GM19023 (cell line): ENCODE data around the gene CXXC1.
A peak's percentile ranks its signal among the peaks of the same experiment; 100 is the strongest.
"Not testable (repeated sequence)": the region's sequence is repeated elsewhere in the genome, so short reads cannot be mapped to it uniquely, and the experiment has no call there.

ENCODE experiments used
- ATAC-seq: cut with Tn5 transposase; IDR thresholded peaks from one replicate; pipeline ENCODE4 v1.9.1; 2021; ENCODE audit warnings: mild to moderate bottlenecking, moderate library complexity; ENCODE audit not compliant: unreplicated experiment

CXXC1 gene

DNA sequence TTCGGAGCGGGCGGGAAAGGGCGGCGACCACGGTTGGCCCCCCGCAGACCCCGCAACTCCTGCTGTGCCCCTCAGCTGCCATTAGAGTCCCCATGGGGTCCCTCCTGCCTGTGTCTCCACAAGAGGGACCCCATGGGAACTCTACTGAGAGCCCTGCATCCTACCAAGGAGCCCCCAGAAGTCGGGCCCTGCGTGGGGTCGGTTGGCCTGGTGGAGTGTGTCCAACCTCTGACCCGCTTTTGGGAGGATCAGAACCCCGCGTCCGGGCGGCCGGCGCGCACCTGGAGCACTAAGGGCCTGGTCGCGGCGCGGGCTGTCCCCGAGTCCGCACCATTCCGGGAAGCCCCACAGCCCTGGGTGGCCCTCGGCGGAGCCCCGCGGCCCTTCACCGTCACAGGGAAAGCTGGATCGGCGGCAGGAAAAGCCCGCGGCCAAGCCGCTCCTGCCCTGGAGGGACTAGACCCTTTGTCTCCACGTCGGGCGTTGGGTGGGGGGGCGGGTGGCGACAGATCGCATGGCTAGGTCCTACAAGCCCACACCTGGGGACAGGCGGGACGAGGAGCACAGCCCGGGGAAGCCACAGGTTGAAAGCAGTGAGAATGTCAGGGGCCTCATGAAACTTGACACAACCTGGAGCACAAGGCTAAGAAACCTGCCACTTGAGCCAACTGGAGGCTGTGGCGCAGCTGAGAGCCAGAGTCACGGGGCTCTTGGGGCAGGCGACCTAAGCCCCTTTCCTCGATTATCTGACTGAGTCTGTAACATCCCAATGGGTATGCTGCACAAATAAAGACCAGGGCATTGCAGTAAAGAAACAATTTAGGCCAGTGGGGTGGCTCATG lies 11.2 kb upstream of the CXXC1 start:
- ATAC-seq = peak; percentile 9

DNA sequence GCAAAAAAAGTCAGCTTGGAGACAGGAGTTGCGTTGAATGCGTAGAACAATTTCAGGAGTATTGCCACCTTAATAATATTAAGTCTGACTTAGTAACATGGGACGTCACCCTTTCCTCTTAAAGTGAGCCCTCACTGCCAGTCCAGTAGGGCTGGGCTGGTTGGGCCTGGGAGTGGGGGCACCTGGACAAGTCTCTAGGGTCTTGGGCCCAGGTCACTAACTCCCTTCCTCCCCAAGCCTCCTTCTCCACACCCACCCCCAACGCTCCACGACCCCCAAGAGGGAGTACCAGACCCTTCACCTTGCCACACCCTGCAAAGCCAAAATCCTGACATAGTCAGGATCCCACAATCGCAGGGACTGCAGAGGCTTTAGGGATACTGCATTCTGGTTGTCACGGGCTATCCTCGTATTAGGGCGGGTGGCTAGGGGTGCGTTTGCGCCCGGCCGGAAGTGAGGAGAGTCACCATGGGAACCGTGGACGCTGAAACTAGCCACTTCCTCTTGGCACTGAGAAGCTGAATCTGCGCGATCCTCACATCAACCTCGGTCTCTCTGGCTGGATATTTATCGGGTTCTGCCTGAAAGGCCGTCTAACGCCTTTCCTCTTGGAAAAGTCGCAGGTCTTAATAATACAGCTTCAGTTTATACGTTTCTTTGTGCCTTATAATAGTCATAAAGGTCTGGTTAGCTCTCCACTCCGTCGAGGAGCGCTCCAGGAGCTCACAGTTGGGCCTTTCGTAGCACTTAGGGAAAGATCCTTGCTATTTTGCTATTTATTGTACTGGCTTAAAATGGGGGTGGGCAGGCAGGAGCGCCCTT lies 10.3 kb upstream of the CXXC1 start:
- ATAC-seq = peak; percentile 100

DNA sequence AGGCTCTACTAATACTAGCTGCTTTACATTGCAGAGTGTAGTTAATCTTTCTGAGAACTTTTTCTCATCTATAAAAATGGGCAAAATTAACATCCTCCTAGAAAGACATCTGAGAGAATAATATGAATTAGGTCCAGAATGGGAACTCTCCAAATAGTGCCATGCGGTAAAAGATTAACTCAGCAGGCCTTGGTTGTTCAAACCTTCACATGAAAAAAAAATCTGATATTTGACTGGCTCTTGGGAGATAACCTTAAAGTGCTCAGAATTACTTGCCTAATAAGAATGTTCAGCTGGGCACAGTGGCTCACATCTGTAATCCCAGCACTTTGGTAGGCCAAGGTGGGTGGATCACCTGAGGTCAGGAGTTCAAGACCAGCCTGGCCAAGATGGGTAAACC lies 5.5 kb upstream of the CXXC1 start:
- ATAC-seq = no peak

DNA sequence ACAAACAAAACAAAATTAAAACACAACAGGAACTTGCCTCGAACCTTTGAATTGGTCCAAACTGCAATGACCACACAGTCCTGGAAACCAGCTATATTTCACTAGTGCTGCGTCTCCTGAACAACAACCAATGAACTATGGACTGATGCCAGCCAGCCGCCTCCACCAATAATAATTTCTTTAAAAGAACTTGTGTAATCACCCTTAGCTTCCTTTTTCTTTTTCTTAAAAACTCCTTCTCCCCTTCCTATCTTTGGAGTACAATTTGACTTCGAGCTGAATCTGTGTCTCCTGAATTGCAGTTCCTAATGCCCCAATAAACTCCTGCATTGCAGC lies 1.6 kb upstream of the CXXC1 start:
- ATAC-seq = no peak

DNA sequence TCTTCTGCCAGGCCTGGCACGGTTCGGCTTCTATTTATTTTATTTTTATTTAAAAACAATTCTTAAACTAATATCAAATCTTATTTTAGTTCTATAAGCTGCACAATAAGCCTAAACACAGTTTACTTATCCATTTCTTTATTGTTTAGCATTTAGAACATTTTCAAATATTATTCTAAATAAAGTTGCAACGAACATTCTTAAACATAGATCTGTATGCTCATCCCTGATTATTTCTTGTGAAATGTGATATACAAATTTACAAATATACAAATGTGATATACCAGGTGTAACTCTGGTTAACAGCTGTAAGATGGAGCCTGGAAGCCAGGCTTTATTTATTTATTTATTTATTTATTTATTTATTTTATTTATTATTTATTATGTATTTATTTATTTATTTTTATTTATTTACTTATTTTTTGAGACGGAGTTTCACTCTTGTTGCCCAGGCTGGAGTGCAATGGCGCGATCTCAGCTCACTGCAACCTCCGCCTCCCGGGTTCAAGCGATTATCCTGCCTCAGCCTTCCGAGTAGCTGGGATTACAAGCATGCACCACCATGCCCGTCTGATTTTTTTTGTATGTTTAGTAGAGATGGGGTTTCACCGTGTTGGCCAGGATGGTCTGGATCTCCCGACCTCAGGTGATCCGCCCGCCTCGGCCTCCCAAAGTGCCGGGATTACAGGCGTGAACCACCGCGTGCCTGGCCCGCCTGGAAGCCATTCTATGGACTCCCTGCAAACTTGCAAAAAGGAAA lies 1.0 kb upstream of the CXXC1 start:
- ATAC-seq = not testable (repeated sequence)

DNA sequence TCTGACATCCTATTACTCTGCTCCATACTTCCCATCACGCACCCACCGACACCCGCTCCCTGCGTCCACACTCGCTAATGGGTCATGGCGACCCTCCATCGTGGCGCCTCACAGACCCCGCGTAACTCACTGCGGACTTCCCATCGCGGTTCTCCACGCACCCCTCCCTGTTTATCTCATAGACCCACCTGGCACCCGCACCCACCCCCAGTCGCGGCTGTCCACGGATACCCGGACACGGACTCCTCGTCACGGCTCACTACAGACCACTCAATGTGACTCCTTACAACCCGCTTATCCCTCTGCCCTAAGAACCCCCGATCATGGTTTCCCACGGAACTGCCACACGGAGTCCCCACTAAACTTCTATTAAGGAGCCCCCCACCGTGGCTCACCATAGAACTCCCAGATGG lies 458 bp downstream of the CXXC1 start:
- no peak for ATAC-seq

DNA sequence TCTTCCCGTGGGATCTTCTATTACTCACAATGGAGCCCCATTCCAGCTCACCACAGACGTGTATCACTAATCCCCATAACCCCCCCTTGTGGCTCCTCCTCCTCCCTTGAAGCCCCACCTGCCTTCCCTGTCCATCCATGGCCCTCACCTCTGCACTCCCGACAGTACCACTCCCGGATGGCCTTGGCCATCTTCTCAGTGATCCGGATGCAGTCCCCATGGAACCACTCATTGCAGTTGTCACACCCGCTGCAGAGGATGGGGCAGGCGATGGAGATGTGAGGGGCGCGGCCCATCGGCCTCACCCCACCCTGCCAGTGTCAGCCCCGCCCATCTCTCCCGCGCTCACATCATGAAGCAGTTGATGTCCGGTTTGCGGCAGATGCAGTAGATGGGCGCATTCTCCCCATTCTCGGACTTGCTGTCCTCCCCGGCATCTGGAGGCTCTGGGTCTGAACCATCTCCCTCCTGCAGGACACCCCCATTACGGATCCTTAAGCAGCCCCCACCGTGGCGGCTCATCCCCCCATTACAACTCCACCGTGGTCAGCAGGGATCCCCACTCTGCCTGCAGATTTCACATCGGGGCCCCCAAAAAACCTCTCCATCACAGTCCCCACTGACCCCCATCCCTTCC lies 983 bp downstream of the CXXC1 start:
- ATAC-seq = no peak

DNA sequence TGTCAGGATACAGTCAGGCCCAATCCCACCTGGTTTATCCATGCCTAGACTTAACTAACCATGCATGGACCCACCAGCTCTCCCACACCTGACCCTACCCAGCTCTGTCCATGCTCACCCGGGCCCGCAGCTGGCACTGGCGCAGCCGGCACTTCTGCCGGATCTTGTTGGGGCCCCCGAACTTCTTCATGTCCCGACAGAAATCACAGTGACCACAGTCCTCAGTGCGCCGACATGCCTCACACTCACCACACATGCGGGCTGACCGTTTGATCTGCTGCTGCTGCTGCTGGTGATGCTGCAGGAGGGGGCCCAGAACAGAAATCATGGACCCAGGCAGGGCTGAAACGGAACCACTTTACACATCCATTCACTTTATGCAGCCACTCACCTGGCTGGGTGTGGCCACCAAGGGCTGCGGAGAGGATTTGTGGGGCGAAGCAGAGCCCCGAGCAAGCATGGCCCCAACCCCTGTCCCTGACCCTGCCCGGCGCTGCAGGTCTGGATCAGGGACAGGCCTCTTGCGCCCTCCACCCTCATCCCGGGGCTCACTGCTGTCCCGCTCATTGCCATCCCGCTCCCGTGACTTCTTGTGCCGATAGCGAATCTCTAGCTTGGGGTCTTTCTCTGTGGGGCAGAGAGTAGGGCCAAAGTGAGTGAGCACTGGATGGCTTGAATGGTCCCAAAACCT lies 1.7 kb downstream of the CXXC1 start:
- ATAC-seq = no peak

DNA sequence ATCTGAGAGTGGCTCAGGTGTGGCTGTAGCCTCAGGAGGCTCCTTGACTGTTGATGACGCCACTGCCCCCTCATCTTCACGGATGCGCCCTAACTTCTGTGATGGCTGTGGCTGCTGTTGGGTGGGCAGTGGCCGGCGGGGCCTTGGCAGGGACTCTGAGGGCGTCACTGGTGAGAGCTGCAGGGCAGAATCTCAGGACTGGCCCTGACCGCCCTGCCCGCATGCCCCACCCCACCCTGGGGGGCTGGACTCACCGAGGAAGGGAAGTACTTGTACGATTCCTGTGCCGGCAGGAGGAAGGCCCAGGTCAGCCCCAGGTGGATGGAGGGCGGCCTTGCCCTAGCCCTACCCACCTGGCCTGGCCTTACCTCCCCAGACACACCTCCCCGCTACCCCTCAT lies 2.4 kb downstream of the CXXC1 start:
- no peak for ATAC-seq

DNA sequence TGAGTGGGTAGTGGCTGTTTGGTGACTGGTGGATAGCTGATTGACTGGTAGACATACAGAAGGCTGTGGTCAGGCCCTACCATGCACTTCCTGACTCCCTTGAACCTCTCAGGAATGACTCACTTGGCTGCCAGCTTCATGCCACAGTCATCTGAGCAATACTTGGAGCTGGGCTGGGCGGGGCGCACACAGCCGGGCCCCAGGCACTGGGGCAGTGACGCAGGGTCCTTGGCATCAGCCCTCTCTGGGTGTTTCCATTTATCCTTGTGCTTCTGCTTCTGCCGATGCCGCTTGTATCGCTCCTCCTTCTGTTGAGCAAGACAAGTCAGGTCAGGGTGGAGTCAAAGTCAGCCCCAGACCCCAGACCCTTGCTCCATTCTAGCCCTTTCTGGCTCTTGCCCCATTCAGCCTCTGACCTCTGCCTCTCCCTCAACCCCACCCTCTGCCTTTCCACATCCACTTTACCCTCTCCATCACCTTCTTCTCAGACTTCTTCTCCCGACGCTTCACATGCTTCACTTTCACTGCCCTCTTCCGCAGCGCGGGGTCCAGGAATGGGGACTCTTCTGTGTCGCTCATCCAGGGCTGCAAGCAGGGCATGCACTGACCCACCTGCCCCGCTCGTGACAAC lies 3.1 kb downstream of the CXXC1 start:
- no peak for ATAC-seq

DNA sequence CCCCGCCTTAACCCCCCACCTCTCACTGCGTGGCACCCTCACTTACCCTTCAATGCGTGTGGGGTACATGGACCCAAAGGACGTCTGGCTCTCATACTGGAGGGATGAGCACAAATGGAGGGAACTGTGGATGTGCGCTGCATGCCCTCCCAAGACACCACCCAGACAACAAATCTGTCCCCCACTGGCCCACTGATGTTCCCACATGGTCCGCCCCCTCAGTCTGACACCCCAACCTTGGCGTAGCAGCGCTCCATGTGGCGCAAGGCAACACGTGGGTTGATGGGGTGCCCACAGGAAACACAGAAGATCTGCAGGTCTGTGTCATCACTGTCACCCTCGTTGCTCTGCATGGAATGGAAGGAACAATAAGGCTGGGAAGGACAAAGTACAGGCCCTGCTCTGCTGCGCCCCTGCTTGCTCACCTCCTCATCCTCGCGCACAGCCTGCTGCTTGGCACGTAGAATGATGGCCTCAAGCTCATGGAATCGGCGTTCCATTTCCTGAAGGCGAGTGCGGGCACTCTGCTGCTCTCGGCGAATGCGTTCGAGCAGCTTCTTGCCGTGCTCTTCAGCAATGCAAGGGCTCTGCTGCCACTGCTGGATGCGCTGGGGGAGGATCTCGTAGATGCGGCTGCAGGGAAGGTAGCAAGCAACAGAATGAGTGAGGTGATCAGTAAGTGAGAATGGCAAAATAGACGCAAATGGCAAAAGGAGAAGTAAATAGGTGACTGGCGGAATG lies 3.9 kb downstream of the CXXC1 start:
- no peak for ATAC-seq

DNA sequence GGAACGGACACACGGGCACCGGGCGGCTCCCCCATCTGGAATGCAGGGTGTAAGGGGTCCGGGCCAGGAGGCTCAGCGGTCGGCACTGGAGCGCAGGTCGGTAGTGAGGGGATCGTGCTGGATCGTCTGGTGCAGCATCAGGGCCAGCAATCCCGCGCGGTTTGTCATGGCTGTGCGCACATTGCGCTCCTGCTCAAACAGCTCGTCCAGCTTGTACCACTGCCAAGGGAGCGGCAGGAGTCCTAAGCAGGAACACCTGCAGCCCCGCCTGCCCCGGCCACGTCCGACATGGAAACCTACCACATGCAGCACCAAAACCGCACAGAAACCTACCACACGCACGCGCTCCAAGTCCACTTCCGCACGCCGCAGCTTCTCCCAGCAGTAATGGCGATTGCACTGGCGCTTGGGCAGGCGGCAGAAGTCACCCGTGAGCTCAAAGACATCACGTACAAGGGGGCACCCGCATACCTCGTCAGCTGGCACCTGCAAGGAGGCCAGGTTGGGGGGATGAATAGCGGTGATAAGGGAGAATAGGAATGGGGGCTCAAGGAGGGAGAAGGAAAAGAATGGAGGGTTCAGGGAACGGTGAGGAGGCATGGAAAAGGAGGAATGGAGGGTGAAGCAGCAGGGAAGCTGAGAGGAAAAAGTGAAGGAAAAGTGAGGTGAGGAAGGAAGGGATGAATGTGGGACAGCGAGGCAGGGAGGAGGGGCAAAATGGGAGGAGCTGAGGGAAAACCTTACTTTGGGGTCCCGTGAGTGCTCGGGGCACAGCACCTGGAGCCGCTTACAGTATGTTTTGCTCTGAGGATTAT lies 4.8 kb downstream of the CXXC1 start:
- no peak for ATAC-seq

DNA sequence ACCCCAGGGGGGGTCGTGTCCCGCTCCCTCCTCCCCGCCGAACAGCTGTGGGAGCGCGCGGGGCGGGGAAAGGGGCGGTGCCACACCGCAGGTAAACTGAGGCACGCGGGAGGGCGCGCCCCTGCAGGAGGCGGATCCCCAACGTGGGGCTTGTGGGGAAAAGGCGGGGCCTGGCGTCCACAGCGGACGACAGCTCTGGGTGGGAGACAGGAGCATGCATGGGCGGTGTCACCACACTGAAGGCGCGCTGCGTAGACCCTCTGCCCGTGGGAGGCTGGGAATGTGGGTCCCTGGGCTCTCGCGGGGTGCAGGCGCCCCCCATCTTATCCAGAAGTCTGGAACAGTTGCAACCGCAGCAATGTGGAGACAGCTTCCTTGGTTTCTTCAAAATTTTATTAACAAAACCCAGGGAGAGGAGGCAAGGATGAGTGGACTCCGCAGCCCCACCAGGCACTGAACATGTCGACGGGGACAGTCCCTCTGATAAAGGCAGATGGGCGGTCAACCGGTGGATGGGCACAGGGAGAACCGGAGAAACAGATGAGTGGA lies 5.4 kb downstream of the CXXC1 start:
- ATAC-seq = no peak

DNA sequence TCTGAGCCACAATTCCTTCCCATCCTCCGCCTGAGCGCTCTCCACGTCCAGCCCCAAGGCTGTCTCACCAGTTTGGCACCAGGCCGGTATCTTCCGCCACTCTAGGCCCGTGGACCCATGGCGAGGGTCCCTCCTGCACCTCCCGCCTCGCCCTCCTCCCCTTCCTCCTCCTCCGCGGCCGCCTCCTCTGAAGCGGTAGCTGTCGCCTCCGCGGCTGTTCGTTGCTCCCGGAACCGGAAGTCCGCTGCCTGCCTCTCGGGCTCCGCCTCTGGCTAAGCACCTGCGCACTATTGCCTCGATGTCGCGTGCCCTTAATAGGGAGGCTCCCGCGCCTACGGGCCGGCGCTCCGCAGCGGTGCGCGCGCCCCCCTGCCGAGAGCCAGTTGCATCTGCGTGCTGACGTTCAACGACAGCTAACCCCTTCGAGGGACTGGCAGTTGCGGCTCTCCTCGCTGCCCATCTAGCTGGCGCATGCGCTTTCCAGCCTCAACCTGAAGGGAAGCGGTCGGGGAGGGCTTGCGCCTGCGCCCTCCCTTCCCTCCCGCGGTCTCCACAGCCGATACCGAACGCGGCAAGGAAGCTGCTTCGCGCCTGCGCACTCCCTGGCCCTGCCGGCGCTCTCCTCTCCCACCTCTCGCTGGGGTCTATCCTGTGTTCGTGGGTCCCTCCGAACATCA lies 6.1 kb downstream of the CXXC1 start, which contains the start of gene MBD1:
Gene MBD1 (minus strand): TSS at position 229 of the 677 bp plus-strand sequence. CDS start 1,531 bp downstream, outside the sequence.
- peak; percentile 91 for ATAC-seq

DNA sequence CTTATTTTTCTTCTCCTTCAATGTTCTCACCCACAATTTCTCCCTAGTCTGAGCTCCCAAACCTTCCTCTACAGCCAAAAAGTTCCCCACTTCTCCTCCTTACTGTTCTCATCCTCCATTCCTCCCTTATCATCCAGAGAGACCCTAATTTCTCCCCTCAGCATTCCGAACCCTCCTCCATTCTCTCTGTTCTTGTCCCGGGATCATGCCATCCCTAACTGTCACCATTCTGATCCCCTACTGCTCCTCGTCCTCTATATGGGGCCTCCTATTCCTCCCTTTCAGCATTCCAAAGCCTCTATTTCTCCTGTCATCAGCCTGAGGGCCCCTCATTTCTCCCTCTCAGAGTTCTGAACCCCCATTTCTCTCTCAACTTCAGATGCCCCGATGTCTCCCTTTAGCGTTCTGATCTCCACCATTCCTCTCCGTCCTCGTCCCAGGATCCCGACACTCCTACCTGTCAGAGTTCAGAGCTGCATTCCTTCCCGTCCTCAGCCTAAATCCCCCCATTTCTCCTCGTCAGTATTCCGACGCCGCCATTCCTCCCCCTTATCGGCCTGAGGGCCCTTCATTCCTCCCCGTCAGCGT lies 6.7 kb downstream of the CXXC1 start:
- no peak for ATAC-seq

DNA sequence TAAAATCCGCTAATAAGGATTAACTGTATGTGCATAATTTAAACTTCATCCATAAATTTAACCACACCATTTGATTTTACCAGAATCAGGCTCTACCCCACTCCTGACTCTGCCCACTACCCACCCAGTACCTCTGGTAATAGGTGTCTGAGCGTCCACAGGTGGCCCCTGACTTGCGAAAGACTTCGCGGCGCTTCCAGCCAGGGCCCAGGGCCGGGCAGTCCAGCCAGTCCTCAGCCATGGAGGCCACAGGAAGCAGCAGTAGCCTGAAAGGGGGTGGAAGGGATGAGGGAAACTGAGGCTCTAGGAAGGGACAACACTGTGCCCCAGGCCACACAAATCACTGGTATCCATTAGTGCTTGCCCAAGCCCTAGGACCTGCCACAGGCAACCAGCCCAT lies 7.7 kb downstream of the CXXC1 start:
- no peak for ATAC-seq

DNA sequence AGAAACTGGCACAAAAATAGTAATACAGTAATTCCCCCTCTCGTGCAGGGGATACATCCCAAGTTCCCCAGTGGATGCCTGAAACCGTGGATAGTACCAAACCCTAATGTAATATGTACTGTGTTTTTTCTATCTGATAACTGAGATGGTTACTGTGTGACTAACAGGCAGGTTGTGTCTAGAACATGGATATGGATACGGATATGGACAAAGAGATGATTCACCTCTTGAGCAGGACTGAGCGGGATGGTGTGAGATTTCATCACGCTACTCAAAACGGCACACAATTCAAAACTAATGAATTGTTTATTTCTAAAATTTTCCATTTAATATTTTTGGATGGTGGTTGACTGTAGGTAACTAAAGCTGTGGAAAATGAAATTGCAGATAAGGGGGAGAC lies 9.6 kb downstream of the CXXC1 start:
- no peak for ATAC-seq
